Common myeloid progenitor, CD34-positive (primary cell): ENCODE results near the gene CFAP97D2.
"Not testable (repeated sequence)": the region's sequence is repeated elsewhere in the genome, so short reads cannot be mapped to it uniquely, and the experiment has no call there.

ENCODE experiments used
- CTCF ChIA-PET: fragments of 350-600 bp; sonication (Branson Sonifier 250); formaldehyde crosslinking; loops from one replicate; lab custom pipeline; 2021; ENCODE audit warnings: antibody characterized with exemption; lab: Charles Lee
- POLR2A ChIA-PET: fragments of 350-600 bp; sonication (Branson Sonifier 250); formaldehyde crosslinking; loops from one replicate; lab custom pipeline; 2021; ENCODE audit warnings: antibody characterized with exemption; lab: Charles Lee
- DNase-seq, 3 donors: peaks; one replicate each; pipeline versions ENCODE4 v3.0.0 to v3.0.0-alpha.2; 2013
- H3K27ac ChIP-seq, 2 experiments: 1 replicate in 1 of 2; 2 replicates in 1 of 2; pipeline ENCODE4 v1.7.0; 2013; ENCODE audit warnings: inconsistent platforms in 2 of 2, low read length in 2 of 2, mild to moderate bottlenecking in 2 of 2, low read depth in 1 of 2, moderate library complexity in 1 of 2; ENCODE audit not compliant: severe bottlenecking in 2 of 2, insufficient read depth in 1 of 2, poor library complexity in 1 of 2
- H3K27me3 ChIP-seq, 5 experiments: replicated peaks in 2 of 5; 1 replicate in 3 of 5; 2 replicates in 2 of 5; pipeline versions ENCODE4 v1.6.1 to v1.7.0; 2013; ENCODE audit warnings: low read length in 4 of 5, mild to moderate bottlenecking in 2 of 5, moderate library complexity in 2 of 5, inconsistent platforms in 1 of 5; ENCODE audit not compliant: insufficient read depth in 5 of 5, control insufficient read depth in 4 of 5
- H3K36me3 ChIP-seq, 4 experiments: 1 replicate in 2 of 4; 2 replicates in 2 of 4; pipeline versions ENCODE4 v1.6.1 to v1.7.0; 2013; ENCODE audit warnings: low read length in 3 of 4, control low read depth in 1 of 4, mild to moderate bottlenecking in 1 of 4; ENCODE audit not compliant: control insufficient read depth in 4 of 4, insufficient read depth in 4 of 4
- H3K4me1 ChIP-seq, 4 experiments: 1 replicate in 3 of 4; 2 replicates in 1 of 4; pipeline versions ENCODE4 v1.6.1 to v1.7.1; 2013; ENCODE audit warnings: low read length in 3 of 4, mild to moderate bottlenecking in 3 of 4, control low read depth in 1 of 4, inconsistent platforms in 1 of 4, moderate library complexity in 1 of 4; ENCODE audit not compliant: control insufficient read depth in 4 of 4, insufficient read depth in 4 of 4; ENCODE audit errors: control extremely low read depth in 1 of 4
- H3K4me3 ChIP-seq, 7 experiments: 1 replicate in 4 of 7; 2 replicates in 3 of 7; pipeline versions ENCODE4 v1.5.1 to v1.7.0; 2013; ENCODE audit warnings: mild to moderate bottlenecking in 7 of 7, low read length in 6 of 7, moderate library complexity in 6 of 7, inconsistent platforms in 2 of 7, low read depth in 2 of 7, control low read depth in 1 of 7; ENCODE audit not compliant: insufficient read depth in 4 of 7, control insufficient read depth in 1 of 7; ENCODE audit errors: extremely low read depth in 1 of 7
- H3K9me3 ChIP-seq, 5 experiments: 1 replicate in 4 of 5; 2 replicates in 1 of 5; pipeline versions ENCODE4 v1.6.1 to v1.7.1; 2013; ENCODE audit warnings: low read length in 4 of 5, mild to moderate bottlenecking in 2 of 5, inconsistent platforms in 1 of 5, low read depth in 1 of 5, moderate library complexity in 1 of 5; ENCODE audit not compliant: control insufficient read depth in 4 of 5, insufficient read depth in 2 of 5; ENCODE audit errors: control extremely low read depth in 1 of 5
- WGBS: methylation state at CpG from one replicate; pipeline ENCODE4 v1.1.5; 2013; ENCODE audit not compliant: insufficient coverage; 5-methylcytosine and 5-hydroxymethylcytosine counted together

CFAP97D2 gene

DNA sequence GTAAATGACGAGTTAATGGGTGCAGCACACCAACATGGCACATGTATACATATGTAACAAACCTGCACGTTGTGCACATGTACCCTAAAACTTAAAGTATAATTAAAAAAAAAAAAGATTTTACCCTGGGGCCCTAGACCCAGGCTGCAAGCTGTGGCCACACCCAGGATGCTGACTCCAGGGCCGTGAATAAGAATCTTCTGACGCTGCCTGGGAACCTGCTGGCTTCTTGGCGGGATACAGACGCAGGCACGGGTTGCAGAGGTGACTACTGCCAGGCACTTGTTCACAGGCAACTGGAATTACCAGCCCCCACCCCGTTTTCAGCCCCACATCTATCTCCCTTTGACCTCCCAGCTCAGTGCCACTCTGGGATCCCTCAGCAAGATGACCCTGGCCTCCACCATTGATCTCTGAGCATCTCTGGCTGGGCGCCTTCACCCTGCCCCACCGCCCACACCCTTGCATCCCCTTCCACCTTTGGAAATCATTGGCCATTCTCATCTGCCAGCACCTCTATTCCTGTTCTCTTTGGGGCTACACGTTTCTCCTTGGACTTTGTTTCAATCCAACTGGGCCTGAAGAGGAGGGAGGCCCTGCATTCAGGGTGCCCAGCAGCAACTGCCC lies 21.1 kb upstream of the CFAP97D2 start:
- H3K27ac ChIP-seq, result no peak overlapping the region
- no peak overlapping the region for H3K4me3 ChIP-seq
- no peaks in the 10 kb centered on the region for H3K9me3 ChIP-seq
- H3K36me3 ChIP-seq, result no peaks in the 10 kb centered on the region
- peaks cover 0 to 33% (median 28%) of the 10 kb centered on the region in 4 experiments for H3K4me1 ChIP-seq
- WGBS, result 95% methylated on average over 7 of the region's 11 CpGs
- no peak for DNase-seq
- POLR2A ChIA-PET, result no interaction called here
- CTCF ChIA-PET, result no interaction called here
- H3K27me3 ChIP-seq, result no peaks in the 10 kb centered on the region

DNA sequence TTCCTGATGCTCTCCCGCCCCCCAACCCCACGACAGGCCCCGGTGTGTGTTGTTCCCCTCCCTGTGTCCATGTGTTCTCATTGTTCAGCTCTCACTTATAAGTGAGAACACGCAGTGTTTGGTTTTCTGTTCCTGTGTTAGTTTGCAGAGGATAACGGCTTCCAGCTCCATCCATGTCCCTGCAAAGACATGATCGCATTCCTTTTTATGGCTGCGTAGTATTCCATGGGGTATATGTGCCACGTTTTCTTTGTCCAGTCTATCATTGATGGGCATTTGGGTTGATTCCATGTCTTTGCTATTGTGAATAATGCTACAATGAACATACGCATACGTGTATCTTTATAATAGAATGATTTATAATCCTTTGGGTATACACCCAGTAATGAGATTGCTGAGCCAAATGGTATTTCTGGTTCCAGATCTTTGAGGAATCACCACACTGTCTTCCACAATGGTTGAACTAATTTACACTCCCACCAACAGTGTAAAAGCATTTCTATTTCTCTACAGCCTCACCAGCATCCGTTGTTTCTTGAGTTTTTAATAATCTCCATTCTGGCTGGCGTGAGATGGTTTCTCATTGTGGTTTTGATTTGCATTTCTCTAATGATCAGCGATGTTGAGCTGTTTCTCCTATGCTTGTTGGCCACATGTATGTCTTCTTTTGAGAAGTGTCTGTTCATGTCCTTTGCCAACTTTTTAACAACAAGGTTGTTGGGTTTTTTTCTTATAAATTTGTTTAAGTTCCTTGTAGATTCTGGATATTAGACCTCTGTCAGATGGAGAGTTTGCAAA lies 20.0 kb upstream of the CFAP97D2 start:
- WGBS, result 96% methylated on average over 7 of the region's 13 CpGs
- H3K9me3 ChIP-seq, DNase-seq, H3K4me3 ChIP-seq, H3K27ac ChIP-seq, CTCF ChIA-PET, H3K27me3 ChIP-seq, H3K36me3 ChIP-seq, POLR2A ChIA-PET: not testable (repeated sequence)
- peaks cover 0 to 38% (median 24%) of the 10 kb centered on the region in 4 experiments for H3K4me1 ChIP-seq

DNA sequence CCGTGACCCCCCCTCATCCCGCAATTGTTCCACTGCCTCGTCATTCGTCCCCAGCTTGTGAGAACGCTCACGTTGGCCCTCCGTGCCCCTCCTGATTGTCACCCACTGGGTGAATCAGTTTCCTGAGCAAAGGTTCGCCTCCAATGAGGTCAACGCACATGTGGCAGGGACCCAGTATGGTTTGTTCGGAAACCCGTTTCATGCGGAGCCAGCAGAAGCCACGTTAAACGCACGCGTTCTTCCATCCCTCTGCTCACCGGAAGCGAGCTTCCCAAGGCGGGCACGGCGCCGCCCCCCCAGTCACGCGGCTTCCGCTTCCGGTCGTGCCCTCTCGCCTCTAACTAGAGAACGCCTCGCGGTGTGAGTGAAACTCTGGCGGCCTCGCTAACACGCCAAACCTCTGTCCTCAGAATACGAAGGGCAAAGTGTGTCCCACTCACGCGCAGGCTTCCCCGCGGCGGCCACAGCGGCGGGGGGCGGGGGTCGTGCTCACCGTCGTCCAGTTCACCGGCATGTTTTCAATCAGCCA lies 18.0 kb upstream of the CFAP97D2 start:
- Histone ChIP-seq H3K36me3 (no peaks in the 10 kb centered on the region), H3K27ac (no peak overlapping the region)
- WGBS, result 94% methylated on average over 39 of the region's 47 CpGs

DNA sequence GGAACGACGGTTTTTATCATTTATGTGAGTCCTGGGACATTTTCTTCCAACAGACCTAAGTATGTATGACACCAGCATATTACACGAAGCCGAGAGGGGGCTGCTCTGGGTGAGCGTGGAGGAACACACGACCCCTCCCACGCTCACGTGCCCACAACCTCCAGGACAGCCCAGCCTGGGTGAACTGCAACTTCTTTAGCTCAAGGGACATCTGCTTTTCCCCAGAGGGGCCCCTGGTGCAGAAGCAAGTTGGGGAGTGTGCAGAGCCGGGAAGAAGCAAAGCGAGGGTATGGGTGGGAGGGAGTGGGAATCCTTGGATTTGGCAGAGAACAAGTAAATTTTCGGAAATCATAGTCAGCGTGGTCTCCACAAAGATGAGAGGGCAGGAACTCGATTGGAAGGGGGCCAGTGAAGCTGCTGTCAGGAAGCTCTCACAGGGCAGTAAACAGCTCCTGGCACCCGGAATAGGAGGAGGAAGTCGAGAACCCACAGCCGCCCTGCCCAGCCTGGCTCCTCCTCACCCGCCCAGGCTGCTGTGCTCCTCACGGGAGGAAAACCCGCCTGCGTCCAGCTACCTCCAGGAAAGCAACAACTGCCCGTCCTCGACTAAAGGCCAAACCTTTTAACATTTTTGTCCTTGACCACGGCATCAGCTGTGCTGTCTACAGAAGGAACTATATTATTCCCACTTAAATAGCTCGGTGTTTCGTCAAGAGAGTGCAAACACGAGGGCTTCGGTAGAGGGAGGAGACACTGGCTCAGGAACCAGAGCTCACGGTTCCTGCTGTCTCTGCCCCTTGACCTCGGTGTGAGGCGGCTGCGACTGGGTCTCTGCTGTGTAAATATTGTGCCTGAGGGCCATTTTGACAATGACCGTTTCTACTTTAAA lies 17.2 kb upstream of the CFAP97D2 start:
- Histone ChIP-seq H3K4me1 (peaks cover 3 to 41% (median 38%) of the 10 kb centered on the region in 4 experiments), H3K36me3 (no peaks in the 10 kb centered on the region), H3K4me3 (peak overlapping the region in 5 of 7 experiments; percentile 11 to 62 (median 46)), H3K27ac (no peak overlapping the region), H3K27me3 (no peaks in the 10 kb centered on the region), H3K9me3 (no peaks in the 10 kb centered on the region)
- WGBS, result 7% methylated on average over 27 of the region's 32 CpGs
- POLR2A ChIA-PET, result interaction anchor here (0.5 to 1.8 kb wide), 2 partner anchors 11 to 346 kb away, joined by 3 to 4 read pairs; no protein-coding TSS in a partner anchor
- CTCF ChIA-PET, result interaction anchor here (0.7 to 3.1 kb wide), 8 partner anchors 9 to 61 kb away, joined by 3 to 11 read pairs (median 5); no protein-coding TSS in a partner anchor
- DNase-seq, result peak; percentile 50 to 62 (median 50)

More for the DNA sequence above, 18.0 kb upstream of the CFAP97D2 start:
- H3K4me3 ChIP-seq, result no peak overlapping the region
- ChIA-PET CTCF (interaction anchor here (0.9 to 3.1 kb wide), 7 partner anchors 9 to 61 kb away, joined by 4 to 11 read pairs (median 5); no protein-coding TSS in a partner anchor), POLR2A (interaction anchor here (1.8 kb wide), 1 partner anchor 10 kb away, joined by 4 read pairs; no protein-coding TSS in a partner anchor)
- H3K27me3 ChIP-seq, result no peaks in the 10 kb centered on the region
- no peaks in the 10 kb centered on the region for H3K9me3 ChIP-seq
- DNase-seq, result no peak
- H3K4me1 ChIP-seq, result peaks cover 3 to 38% (median 31%) of the 10 kb centered on the region in 4 experiments

DNA sequence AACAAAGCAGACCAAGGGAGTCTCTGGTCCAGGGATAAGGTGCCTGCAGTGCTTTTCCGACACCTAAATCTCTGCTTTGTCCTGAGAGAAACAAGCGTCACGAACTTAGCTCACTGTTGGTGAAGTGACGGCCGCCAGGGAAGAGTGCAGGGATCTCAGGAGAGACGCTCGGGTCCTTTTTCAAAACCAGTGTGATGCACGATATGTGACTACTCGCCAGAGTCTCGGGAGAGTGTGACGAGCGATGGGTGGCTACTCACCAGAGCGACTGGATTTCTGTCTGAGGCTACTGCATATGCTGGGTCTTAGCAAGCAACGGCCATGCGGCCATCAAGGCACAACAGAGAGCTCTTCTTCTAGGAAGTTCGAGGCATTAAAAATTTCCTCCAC lies 16.5 kb upstream of the CFAP97D2 start:
- Histone ChIP-seq H3K27me3 (no peaks in the 10 kb centered on the region), H3K4me3 (peak overlapping the region in 3 of 7 experiments; percentile 40 to 62 (median 56)), H3K27ac (no peak overlapping the region), H3K36me3 (no peaks in the 10 kb centered on the region), H3K9me3 (no peaks in the 10 kb centered on the region), H3K4me1 (peaks cover 6 to 47% (median 43%) of the 10 kb centered on the region in 4 experiments)
- ChIA-PET CTCF (interaction anchor here (1.3 to 3.1 kb wide), 8 partner anchors 8 to 60 kb away, joined by 4 to 11 read pairs (median 5); no protein-coding TSS in a partner anchor), POLR2A (interaction anchor here (0.5 to 1.8 kb wide), 2 partner anchors 11 to 346 kb away, joined by 3 to 4 read pairs; no protein-coding TSS in a partner anchor)
- WGBS, result 92% methylated on average over 16 of the region's 16 CpGs
- DNase-seq, result no peak

DNA sequence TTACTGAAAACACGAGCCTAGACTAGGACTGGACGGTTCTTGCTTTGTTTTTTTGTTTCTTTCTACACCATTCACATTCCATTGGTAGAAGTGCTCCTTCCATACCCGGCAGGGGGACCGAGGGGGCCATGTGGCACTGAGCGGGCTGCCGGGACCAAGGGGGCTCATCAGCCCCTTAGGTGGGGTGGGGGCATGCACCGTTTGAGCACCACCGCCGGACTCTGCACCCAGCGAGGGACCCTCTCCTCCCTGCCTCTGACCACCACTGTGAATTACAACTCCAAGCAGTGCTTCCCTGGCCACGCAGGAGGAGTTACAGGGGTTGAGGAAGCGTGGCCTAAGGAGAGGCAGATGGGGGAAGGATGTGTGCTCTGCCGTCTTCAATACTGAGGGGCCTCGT lies 15.0 kb upstream of the CFAP97D2 start:
- 91% methylated on average over 4 of the region's 14 CpGs for WGBS

More for the DNA sequence above, 15.0 kb upstream of the CFAP97D2 start:
- CTCF ChIA-PET, result interaction anchor here (0.8 to 1.6 kb wide), 2 partner anchors 33 to 59 kb away, joined by 3 to 4 read pairs; no protein-coding TSS in a partner anchor
- POLR2A ChIA-PET, result no interaction called here
- Histone ChIP-seq H3K27ac (no peak overlapping the region), H3K9me3 (no peaks in the 10 kb centered on the region), H3K27me3 (no peaks in the 10 kb centered on the region), H3K4me3 (no peak overlapping the region), H3K36me3 (no peaks in the 10 kb centered on the region), H3K4me1 (peaks cover 8 to 52% (median 47%) of the 10 kb centered on the region in 4 experiments)
- DNase-seq, result no peak
